HCT116 (cell line): Measurements from ENCODE around the gene TMTC1. TPM values are rescaled to one million over a fixed set of nuclear protein-coding genes. Genes with fewer than 3 reads are reported as not detected.

ENCODE experiments used
- ATAC-seq: fragments of 200-7000 bp; cut with Tn5 transposase; 2 replicates; pipeline ENCODE4 v1.9.1; 2020; ENCODE audit warnings: mild to moderate bottlenecking, moderate library complexity
- BruUV-seq: library from RNA; stranded (reverse); fragments of 400-500 nt; replicated peaks from 2 replicates; lab custom pipeline; 2021; lab: Mats Ljungman, UMichigan
- CTCF ChIA-PET: fragments of 300-600 bp; sonication (Branson Sonifier 250); formaldehyde crosslinking; loops from one replicate; lab custom pipeline; 2021; ENCODE audit warnings: antibody characterized with exemption; lab: Charles Lee
- POLR2A ChIA-PET: fragments of 300-600, 350-600 bp; sonication (Branson Sonifier 250); formaldehyde crosslinking; loops from one replicate; lab custom pipeline; 2021; ENCODE audit warnings: antibody characterized with exemption; lab: Charles Lee
- RAD21 ChIA-PET, 2 experiments: fragments of 300-600 bp; sonication (Branson Sonifier 250); formaldehyde crosslinking; loops; one replicate each; lab custom pipeline; 2023; ENCODE audit warnings: low total read pairs in 2 of 2; ENCODE audit not compliant: uncharacterized antibody in 2 of 2, unreplicated experiment in 2 of 2, low non-redundant PET in 1 of 2; lab: Charles Lee
- DNase-seq: peaks from one replicate; pipeline ENCODE4 v3.0.0-alpha.2; 2010; ENCODE audit warnings: low read depth, low spot score
- H2AFZ ChIP-seq: fragments of 200-600 bp; shearing (Covaris generic), sonication (generic); 2 replicates; pipeline ENCODE4 v1.6.1; 2017; ENCODE audit warnings: low read depth, mixed run types, mixed read lengths, antibody characterized with exemption, low read length; ENCODE audit not compliant: poor library complexity, severe bottlenecking
- H3K27ac ChIP-seq: 2 replicates; pipeline ENCODE4 v1.5.1; 2012; ENCODE audit warnings: low read depth, low read length
- H3K27me3 ChIP-seq: fragments of 200-600 bp; sonication (generic); 2 replicates; pipeline ENCODE4 v1.6.1; 2016; ENCODE audit warnings: mixed run types, low read length, mixed read lengths; ENCODE audit not compliant: insufficient read depth
- H3K36me3 ChIP-seq, 2 experiments: fragments of 200-500 bp in 1 of 2; fragments of 200-600 bp in 1 of 2; sonication (Bioruptor generic) in 1 of 2; sonication (generic) in 1 of 2; 2 replicates each; pipeline versions ENCODE4 v1.5.1 to v1.6.1; 2014 to 2016; ENCODE audit warnings: low read length in 2 of 2, inconsistent platforms in 1 of 2, mixed read lengths in 1 of 2, mixed run types in 1 of 2; ENCODE audit not compliant: insufficient read depth in 2 of 2, control insufficient read depth in 1 of 2
- H3K4me1 ChIP-seq, 2 experiments: fragments of 200-600 bp in 1 of 2; sonication (generic) in 1 of 2; 2 replicates each; pipeline versions ENCODE4 v1.5.1 to v1.6.1; 2012 to 2017; ENCODE audit warnings: low read length in 2 of 2, inconsistent platforms in 1 of 2, mild to moderate bottlenecking in 1 of 2, mixed read lengths in 1 of 2, mixed run types in 1 of 2, moderate library complexity in 1 of 2; ENCODE audit not compliant: insufficient read depth in 2 of 2, control insufficient read depth in 1 of 2
- H3K4me2 ChIP-seq: fragments of 200-600 bp; sonication (generic); 2 replicates; pipeline ENCODE4 v1.6.1; 2017; ENCODE audit warnings: mixed run types, low read length, mixed read lengths
- H3K4me3 ChIP-seq, 2 experiments: fragments of 200-600 bp in 1 of 2; sonication (generic) in 1 of 2; replicated peaks in 1 of 2; 2 replicates each; pipeline ENCODE4 v1.5.1; 2011 to 2016; ENCODE audit warnings: low read length in 2 of 2, control low read depth in 1 of 2, low read depth in 1 of 2, mild to moderate bottlenecking in 1 of 2, mixed read lengths in 1 of 2, mixed run types in 1 of 2
- H3K79me2 ChIP-seq: fragments of 200-600 bp; sonication (generic); 2 replicates; pipeline ENCODE4 v1.6.1; 2017; ENCODE audit warnings: mild to moderate bottlenecking, mixed run types, low read length, moderate library complexity, mixed read lengths; ENCODE audit not compliant: insufficient read depth
- H3K9ac ChIP-seq: fragments of 200-600 bp; sonication (generic); 2 replicates; pipeline ENCODE4 v1.6.1; 2016; ENCODE audit warnings: low read length, mixed read lengths
- H3K9me2 ChIP-seq: fragments of 200-600 bp; sonication (generic), shearing (Covaris generic); 2 replicates; pipeline ENCODE4 v1.6.1; 2017; ENCODE audit warnings: mixed run types, mild to moderate bottlenecking, moderate library complexity; ENCODE audit not compliant: insufficient read depth
- H3K9me3 ChIP-seq, 2 experiments: fragments of 200-500 bp in 1 of 2; fragments of 200-600 bp in 1 of 2; sonication (Bioruptor generic) in 1 of 2; sonication (generic) in 1 of 2; 2 replicates each; pipeline ENCODE4 v1.6.1; 2014 to 2017; ENCODE audit warnings: low read length in 2 of 2, mixed read lengths in 2 of 2, inconsistent platforms in 1 of 2, low read depth in 1 of 2, mild to moderate bottlenecking in 1 of 2, mixed run types in 1 of 2, moderate library complexity in 1 of 2; ENCODE audit not compliant: control insufficient read depth in 1 of 2, insufficient read depth in 1 of 2
- H4K20me1 ChIP-seq: fragments of 200-600 bp; sonication (generic), shearing (Covaris generic); 2 replicates; pipeline ENCODE4 v1.6.1; 2017; ENCODE audit warnings: mixed run types, mild to moderate bottlenecking, moderate library complexity; ENCODE audit not compliant: insufficient read depth
- ATF3 ChIP-seq: IDR thresholded peaks from 2 replicates; pipeline ENCODE4 v1.6.1; 2012
- CBX3 ChIP-seq: IDR thresholded peaks from 2 replicates; pipeline ENCODE4 v1.6.1; 2012; ENCODE audit warnings: low read depth
- CEBPB ChIP-seq: IDR thresholded peaks from 2 replicates; pipeline ENCODE4 v1.6.1; 2012; ENCODE audit warnings: low read depth
- CTCF ChIP-seq, 3 experiments: fragments of 200-600 bp in 1 of 3; sonication (generic) in 1 of 3; IDR thresholded peaks in 2 of 3; conservative IDR thresholded peaks in 1 of 3; 2 replicates each; pipeline ENCODE4 v1.5.1; 2012 to 2017; ENCODE audit warnings: low read depth in 2 of 3, low read length in 2 of 3, antibody characterized with exemption in 1 of 3, borderline replicate concordance in 1 of 3, control low read depth in 1 of 3, mild to moderate bottlenecking in 1 of 3, mixed read lengths in 1 of 3, mixed run types in 1 of 3, moderate library complexity in 1 of 3; ENCODE audit not compliant: insufficient read depth in 1 of 3
- EGR1 ChIP-seq: IDR thresholded peaks from 2 replicates; pipeline ENCODE4 v1.6.1; 2012; ENCODE audit warnings: low read depth
- ELF1 ChIP-seq: IDR thresholded peaks from 2 replicates; pipeline ENCODE4 v1.6.1; 2012; ENCODE audit warnings: low read depth, borderline replicate concordance
- EZH2phosphoT487 ChIP-seq: fragments of 200-600 bp; IDR thresholded peaks from 2 replicates; pipeline ENCODE4 v1.6.1; 2018; ENCODE audit warnings: antibody characterized with exemption, borderline replicate concordance
- FOSL1 ChIP-seq: IDR thresholded peaks from 2 replicates; pipeline ENCODE4 v1.6.1; 2012; ENCODE audit warnings: low read depth
- JUND ChIP-seq: IDR thresholded peaks from 2 replicates; pipeline ENCODE4 v1.6.1; 2012
- MAX ChIP-seq: IDR thresholded peaks from 2 replicates; pipeline ENCODE4 v1.6.1; 2012
- POLR2AphosphoS5 ChIP-seq: IDR thresholded peaks from 2 replicates; pipeline ENCODE4 v1.6.1; 2011; ENCODE audit warnings: mild to moderate bottlenecking, low read depth, low read length, moderate library complexity
- RAD21 ChIP-seq: IDR thresholded peaks from 2 replicates; pipeline ENCODE4 v1.6.1; 2012; ENCODE audit warnings: low read depth, mild to moderate bottlenecking
- REST ChIP-seq: IDR thresholded peaks from 2 replicates; pipeline ENCODE4 v1.6.1; 2012; ENCODE audit warnings: low read depth
- SIN3A ChIP-seq: IDR thresholded peaks from 2 replicates; pipeline ENCODE4 v1.6.1; 2012; ENCODE audit warnings: low read depth
- SP1 ChIP-seq: IDR thresholded peaks from 2 replicates; pipeline ENCODE4 v1.6.1; 2012; ENCODE audit warnings: low read depth
- SRF ChIP-seq: IDR thresholded peaks from 2 replicates; pipeline ENCODE4 v1.6.1; 2012; ENCODE audit warnings: low read depth
- TCF7L2 ChIP-seq: IDR thresholded peaks from 2 replicates; pipeline ENCODE4 v1.7.0; 2011; ENCODE audit warnings: borderline replicate concordance, inconsistent platforms; ENCODE audit not compliant: insufficient read depth, insufficient read length; ENCODE audit errors: extremely low read depth
- ZBTB33 ChIP-seq: IDR thresholded peaks from 2 replicates; pipeline ENCODE4 v1.6.1; 2011; ENCODE audit warnings: mild to moderate bottlenecking, low read length, moderate library complexity; ENCODE audit not compliant: insufficient replicate concordance; ENCODE audit errors: extremely low read depth
- ZFX ChIP-seq: fragments of 450-650 bp; IDR thresholded peaks from 2 replicates; pipeline ENCODE4 v1.6.1; 2017
- ZNF274 ChIP-seq: fragments of 200-500 bp; sonication (Bioruptor generic); IDR thresholded peaks from 2 replicates; pipeline ENCODE4 v1.6.1; 2014; ENCODE audit warnings: mild to moderate bottlenecking, low read depth, low read length, inconsistent platforms
- intact Hi-C: fragments of 100-400 bp; cut with micrococcal nuclease; formaldehyde crosslinking; loops from 2 replicates; pipeline ENCODE4 v1.10.0; 2022
- total RNA-seq: library from RNA; stranded (reverse); gene quantifications from one replicate; pipeline ENCODE4 v1.2.1, GENCODE V29; 2021; ENCODE audit not compliant: unreplicated experiment

The TMTC1 gene
- total RNA-seq, 1 experiment from 2014 or later, result 2.0 TPM

GRCh38 chr12:29751676-29752075 lies 32.1 kb downstream of the TMTC1 start (continued):
- TF ChIP-seq SRF, result no peak
- no peak for TF ChIP-seq POLR2AphosphoS5
- TF ChIP-seq JUND, result no peak
- no peak for TF ChIP-seq CEBPB
- TF ChIP-seq, all 23 proteins: peak for 0

- DNase-seq (no peak), ATAC-seq (no peak)
- ChIA-PET RAD21 (no interaction called here), CTCF (no interaction called here), POLR2A (no interaction called here)
- no peak overlapping the region for H3K27ac ChIP-seq
- H2AFZ ChIP-seq, result no peak overlapping the region
- no peaks in the 10 kb centered on the region for H3K4me1 ChIP-seq
- no peaks in the 10 kb centered on the region for H3K36me3 ChIP-seq
- H3K9ac ChIP-seq, result no peak overlapping the region
- intact Hi-C loops, result no loop called here
- H3K27me3 ChIP-seq, result no peaks in the 10 kb centered on the region
- no TSS peak for BruUV-seq
- no peaks in the 10 kb centered on the region for H3K79me2 ChIP-seq
- no peaks in the 10 kb centered on the region for H3K9me2 ChIP-seq
- H3K4me2 ChIP-seq, result no peak overlapping the region
- H4K20me1 ChIP-seq, result no peaks in the 10 kb centered on the region
- no peak overlapping the region for H3K4me3 ChIP-seq
- H3K9me3 ChIP-seq, result no peaks in the 10 kb centered on the region
- TF ChIP-seq ATF3, result no peak
- no peak for TF ChIP-seq ZNF274
- no peak for TF ChIP-seq ZBTB33
- TF ChIP-seq FOSL1, result no peak
- TF ChIP-seq CEBPB, result no peak
- TF ChIP-seq REST, result no peak
- no peak for TF ChIP-seq ZFX
- no peak for TF ChIP-seq EGR1
- TF ChIP-seq CBX3, result no peak
- TF ChIP-seq TCF7L2, result no peak
- no peak for TF ChIP-seq POLR2AphosphoS5
- no peak for TF ChIP-seq SRF
- no peak for TF ChIP-seq SP1
- no peak for TF ChIP-seq CTCF (IDR thresholded peaks at IDR 0.05 in 2 of 3, conservative IDR thresholded peaks at IDR 0.05 in 1 of 3; ENCODE audit: borderline replicate concordance in 1 of 3, insufficient read depth in 1 of 3, low read depth in 2 of 3, low read length in 2 of 3)
- no peak for TF ChIP-seq SIN3A
- TF ChIP-seq RAD21, result no peak
- no peak for TF ChIP-seq ELF1
- TF ChIP-seq EZH2phosphoT487, result no peak
- no peak for TF ChIP-seq MAX
Measured at GRCh38 chr12:29750928-29751220, 32.9 kb downstream of the TMTC1 start.
